Measurements from ENCODE around the gene GBX1.
A peak's percentile ranks its signal among the peaks of the same experiment; 100 is the strongest.

The GBX1 gene

DNA sequence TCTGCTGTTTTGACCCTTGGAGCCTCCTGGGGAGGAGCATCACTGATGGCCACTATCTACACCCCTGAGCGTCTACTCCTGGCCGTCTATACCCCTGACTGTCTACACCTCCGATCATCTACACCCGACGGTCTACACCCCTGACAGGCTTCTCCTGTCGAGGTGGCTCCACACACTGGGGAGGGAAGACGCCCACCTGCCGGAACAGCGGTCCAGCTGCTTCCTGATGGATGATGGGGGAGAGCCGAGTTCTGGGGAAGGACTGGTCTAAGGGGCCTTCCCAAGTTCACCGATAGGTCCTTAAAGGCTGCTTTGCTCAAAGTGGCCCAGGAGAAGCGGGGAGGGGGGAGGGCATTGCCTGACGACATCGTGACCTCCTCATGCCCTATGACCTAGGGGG, 39.4 kb downstream of the GBX1 start:
- no peak for DNase-seq (ENCODE audit: low read depth in 2 of 2)

DNA sequence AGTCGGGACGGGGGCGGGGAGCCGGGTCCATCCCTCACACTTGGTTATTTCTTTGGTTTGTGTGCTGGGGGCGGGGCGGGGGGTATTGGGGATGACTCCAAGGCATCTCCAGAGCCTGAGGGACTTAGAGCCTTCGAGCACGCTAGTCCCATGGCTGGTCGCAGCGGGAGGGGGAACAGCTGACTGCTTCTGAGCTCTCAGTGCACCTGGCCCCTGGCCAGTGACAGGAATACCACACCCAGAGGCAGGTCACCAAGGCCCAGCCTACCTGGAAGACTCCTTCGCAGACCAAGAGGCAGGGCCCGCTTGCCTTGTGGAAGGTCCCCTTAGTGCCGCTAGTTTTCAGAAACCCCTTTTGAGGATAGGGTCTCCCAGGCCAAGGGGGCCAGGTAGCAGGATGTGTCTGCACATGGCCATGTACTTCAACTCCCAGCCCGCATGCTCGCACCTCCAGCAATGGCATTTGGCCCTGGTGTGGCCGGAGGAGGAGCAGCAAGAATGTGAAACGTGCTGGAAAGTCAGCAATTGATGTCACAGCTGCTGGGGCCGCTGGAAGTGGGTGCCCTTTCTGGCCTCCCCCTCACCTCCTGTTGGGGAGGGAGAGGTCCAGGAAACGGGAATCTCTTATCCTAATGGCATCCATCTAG, 40.9 kb downstream of the GBX1 start:
- no peak for DNase-seq (ENCODE audit: low read depth in 2 of 2)

DNA sequence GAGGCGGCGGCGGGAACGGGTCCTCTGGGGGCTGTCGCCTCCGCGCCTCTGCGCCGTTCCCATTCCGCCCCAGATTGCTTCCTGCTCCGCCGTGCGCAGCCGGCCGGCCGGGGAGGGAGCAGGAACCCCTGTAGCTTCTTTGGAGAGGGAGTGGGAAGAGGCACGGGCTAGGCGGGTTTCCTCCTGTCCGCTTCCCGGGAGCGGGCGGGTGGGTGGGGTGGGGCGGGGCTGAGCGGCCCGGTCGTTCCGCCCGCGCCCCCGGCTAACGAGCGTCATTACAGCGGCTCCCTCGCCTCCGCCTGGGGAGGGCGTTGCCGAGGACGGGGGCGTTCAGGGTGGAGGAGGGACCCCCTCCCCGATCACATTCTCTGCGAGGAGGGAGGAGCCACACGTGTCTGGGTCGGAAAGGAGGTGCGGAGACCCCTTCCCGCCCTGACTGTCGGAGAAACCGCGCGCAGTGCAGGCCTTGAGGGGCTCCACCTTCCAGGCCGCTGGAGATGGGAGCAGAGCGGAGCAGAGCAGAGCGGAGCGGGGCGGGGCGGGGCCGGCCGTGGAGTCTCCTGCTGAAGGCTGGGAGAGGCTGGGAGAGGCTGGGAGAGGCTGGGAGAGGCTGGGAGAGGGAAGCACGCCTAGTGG, 41.5 kb downstream of the GBX1 start:
- DNase-seq (ENCODE audit: low read depth in 2 of 2) = no peak

DNA sequence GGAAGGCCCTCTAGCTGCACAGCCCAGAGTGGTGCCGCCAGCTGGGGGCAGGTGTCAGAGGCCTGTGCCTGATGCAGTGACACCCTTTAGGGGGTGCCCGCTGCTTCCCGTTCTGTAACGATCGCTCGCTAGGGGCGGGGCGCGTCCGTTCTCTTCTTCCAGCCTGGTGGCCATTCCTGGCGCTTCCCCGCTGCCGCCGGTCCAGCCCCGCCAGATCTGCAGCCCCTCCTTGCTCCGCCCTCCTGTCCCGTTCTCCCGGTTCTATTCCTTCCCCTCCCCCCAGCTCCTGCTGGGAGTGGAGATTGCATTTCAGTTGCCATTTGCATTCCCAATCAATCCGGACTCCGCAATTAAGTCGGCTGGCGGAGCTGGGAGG, 42.0 kb downstream of the GBX1 start:
- DNase-seq (ENCODE audit: low read depth in 2 of 2) = no peak

GRCh38 chr7:151124899-151125399, 42.5 kb downstream of the GBX1 start:
- no peak for DNase-seq (ENCODE audit: low read depth in 2 of 2)

- DNase-seq (ENCODE audit: low read depth in 2 of 2) = no peak
Observed at GRCh38 chr7:151124481-151124880, 43.0 kb downstream of the GBX1 start.

DNA sequence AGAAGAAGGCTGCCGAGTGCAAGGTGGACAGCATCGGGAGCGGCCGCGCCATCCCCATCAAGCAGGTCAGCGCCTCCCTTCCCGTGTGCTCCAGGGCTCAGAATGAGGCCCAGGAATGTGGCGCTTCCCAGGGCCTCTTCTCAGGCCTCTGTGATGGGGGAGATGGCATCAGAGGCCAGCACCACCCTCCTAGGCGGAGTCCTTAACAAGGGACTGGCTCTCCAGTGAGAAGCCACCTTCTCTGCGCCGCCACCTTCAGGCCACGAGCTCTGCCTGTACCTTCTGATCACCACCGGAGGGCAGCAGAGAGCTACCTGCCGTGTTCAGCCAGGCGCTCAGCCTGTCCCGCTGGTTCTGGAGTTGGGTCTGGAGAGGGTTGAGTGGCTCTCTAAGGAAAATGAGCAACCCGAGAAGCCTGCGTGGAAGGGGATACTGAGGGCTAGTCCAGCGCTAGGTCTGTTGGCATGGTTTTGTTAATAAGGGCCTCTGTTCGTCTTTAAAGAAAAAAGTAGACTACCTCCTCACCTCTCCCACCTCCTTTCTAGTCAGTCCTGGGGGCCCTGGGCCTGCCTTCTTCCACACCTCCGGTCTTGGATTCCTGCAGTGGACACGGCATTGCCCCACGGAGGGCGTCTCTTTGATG, 43.6 kb downstream of the GBX1 start:
- peak; percentile 36 to 53 for DNase-seq (ENCODE audit: low read depth in 2 of 2)

- no peak for DNase-seq (ENCODE audit: low read depth in 2 of 2)
Observed at GRCh38 chr7:151123158-151123821, 44.2 kb downstream of the GBX1 start.

DNA sequence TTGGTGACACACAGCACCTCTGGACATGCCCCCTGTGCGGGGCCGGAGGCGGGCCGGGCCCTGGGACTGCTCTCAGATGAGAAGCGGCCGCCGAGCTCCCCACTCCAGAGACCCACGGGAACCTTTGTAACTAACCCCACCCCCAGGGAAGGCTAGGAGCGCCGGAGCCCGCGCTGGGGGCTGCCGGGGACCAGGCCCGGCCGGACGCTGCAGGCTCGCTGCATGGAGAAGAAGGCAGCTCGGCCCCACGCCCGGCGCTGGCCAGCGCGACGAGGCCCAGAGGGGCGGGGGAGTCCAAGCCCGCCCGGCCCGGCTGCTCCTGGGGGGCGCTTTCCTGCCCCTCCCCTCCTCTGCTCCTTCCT, 44.7 kb downstream of the GBX1 start:
- no peak for DNase-seq (ENCODE audit: low read depth in 2 of 2)

GRCh38 chr7:151122276-151122675, 45.2 kb downstream of the GBX1 start:
- DNase-seq (ENCODE audit: low read depth in 2 of 2) = no peak

DNA sequence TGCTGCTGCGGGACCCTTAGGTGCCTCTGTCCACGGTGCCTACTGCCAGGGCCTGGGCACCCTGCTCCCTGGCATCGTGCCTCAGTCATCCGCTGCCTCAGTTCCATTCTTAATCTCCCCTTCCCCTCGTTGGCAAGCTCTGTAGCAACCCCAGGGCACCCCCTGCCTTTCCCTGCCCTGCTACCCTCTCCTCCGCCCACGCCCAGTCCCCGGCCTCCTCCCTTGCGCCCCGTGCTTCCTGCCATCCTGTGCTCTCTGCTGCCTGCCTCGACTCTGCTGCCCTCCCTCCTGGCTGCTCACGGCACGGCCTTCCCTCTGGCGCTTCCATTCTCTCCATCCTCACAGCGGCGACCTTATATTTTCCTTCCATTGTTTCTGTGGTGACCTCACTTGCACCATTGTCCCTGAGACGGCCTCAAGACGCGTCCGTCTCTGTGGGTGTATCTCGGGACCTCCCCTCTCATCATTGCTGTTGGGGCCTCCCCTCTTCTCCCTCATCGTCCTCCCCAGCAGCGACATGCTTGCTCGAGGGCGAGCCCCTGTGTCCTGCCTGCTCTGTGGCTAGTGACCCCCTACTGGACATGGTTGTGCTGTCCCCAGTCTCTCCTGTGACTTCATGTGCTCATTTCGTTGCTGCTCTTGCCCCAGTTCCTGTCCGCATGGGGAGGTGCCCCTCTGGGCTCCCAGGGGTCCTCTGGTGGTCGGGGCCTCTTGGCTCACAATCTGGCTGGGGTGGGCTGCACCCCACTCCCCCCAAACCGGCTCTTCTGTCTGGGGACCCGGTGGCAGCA, 45.9 kb downstream of the GBX1 start:
- DNase-seq (ENCODE audit: low read depth in 2 of 2) = no peak

GRCh38 chr7:151120896-151121295, 46.6 kb downstream of the GBX1 start:
- DNase-seq (ENCODE audit: low read depth in 2 of 2) = no peak

GRCh38 chr7:151119902-151120301, 47.6 kb downstream of the GBX1 start:
- DNase-seq (ENCODE audit: low read depth in 2 of 2) = no peak

GRCh38 chr7:151119055-151119415, 48.5 kb downstream of the GBX1 start:
- DNase-seq (ENCODE audit: low read depth in 2 of 2) = no peak

- DNase-seq (ENCODE audit: low read depth in 2 of 2) = no peak
Observed at GRCh38 chr7:151118108-151119054, 49.1 kb downstream of the GBX1 start.

DNA sequence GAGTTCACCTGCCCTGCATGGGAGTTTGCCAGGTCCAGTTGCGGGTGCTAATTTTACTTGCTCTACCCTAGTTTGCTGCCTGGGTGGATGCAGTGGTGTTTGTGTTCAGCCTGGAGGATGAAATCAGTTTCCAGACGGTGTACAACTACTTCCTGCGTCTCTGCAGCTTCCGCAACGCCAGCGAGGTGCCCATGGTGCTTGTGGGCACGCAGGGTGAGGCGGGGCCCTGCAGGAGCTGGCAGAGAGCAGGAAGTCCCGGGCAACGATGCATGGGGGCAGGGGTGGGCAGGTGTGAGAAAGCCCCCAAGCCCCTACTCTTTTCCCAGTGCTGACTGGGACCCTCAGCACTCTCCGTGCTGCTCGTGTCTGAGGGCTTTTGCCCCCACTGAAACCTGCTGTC, 49.9 kb downstream of the GBX1 start:
- no peak for DNase-seq (ENCODE audit: low read depth in 2 of 2)

GRCh38 chr7:151116603-151117440, 50.7 kb downstream of the GBX1 start:
- no peak for DNase-seq (ENCODE audit: low read depth in 2 of 2)

DNA sequence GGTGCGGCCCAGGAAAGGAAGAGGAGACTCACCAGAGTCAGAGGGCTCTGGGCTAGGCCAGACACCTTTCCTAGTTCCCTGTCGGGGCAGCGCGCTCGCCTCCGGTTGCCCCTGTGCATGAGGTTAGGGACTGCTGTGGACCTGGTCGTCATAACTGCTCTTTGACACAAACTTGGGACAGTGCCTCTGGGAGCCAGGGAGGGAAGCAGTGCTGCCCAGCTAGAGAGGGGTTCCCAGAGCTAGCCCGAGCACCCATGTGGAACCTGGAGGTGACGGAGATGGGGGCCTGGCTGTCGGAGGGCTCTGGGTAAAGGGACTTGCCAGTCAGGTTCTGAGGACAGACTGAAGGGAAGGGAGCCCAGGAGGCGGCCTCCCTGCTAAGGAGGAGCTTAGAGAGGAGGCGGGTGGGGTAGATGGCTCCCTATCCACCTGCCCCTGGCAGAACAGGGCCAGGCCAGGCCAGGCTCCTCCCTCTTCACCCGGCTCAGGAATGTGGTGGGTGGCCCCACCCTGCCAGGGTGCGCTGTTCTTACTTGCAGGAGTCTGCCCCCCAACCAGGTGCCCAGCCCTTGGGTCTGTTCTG, 51.6 kb downstream of the GBX1 start:
- no peak for DNase-seq (ENCODE audit: low read depth in 2 of 2)

DNA sequence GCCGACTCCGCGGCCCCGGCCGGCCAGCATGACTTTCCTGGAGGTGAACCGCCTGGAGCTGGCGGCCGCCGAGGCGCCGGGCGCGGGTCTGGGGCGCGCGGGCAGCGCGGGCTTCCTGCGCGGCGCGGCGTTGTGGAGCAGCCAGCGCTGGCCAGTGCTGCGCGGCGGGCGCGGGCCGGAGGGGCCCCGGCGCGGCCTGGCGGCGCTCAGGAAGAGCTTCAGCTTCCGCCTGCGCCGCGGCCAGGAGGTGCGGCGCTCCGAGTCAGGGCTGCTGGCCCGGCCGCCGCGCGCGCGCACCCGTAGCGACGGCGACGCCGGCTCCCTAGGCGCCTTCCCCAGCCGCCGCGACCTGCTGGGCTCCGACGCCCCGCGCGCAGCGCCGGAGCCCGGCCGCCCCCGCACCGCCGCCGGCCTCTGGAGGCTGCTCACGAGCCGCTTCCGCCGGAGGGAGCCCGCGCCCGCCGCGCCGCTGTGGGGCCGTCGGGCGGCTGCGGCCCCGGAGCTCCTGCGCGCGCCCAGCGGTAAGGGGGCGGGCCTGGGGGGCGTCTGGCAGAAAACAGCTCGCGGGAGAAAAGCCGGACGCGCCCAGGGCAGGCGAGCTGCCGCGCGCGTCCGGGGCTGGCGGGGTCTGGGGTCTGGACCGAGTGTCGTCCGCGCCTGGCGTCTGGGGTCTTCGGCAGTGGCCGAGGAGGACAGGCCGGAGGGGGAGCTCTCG, 52.2 kb downstream of the GBX1 start:
- DNase-seq (ENCODE audit: low read depth in 2 of 2) = no peak

Measured in fibroblast of skin of left quadriceps (primary cell).